ENCODE data around the gene NDUFA3. TPM values are rescaled to one million over a fixed set of nuclear protein-coding genes. Genes with fewer than 3 reads are reported as not detected.

NDUFA3 gene
- polyA plus RNA-seq, 2 of the 4 experiments (the other 2 are of a cell fraction): 43.5 to 190 TPM

GRCh38 chr19:54125713-54126112 lies 23.1 kb downstream of the NDUFA3 start (continued):
- TF ChIP-seq FOXS1 (CRISPR knock-in tag; IDR thresholded peaks at IDR 0.05) (no peak), POLR2AphosphoS2 (conservative IDR thresholded peaks at IDR 0.05; ENCODE audit: low read length) (no peak), USF2 (IDR thresholded peaks at IDR 0.05) (no peak), E2F6 (IDR thresholded peaks at IDR 0.05; ENCODE audit: borderline replicate concordance, low read depth) (no peak)

GRCh38 chr19:54127688-54128440 lies 25.2 kb downstream of the NDUFA3 start:
- FAIRE-seq: no peak
- DNase-seq (ENCODE audit: low read depth in 1 of 2, low spot score in 1 of 2): no peak
- ChIA-PET POLR2A (interaction anchor here (0.9 to 1.3 kb wide), 2 partner anchors 9 to 13 kb away, joined by 4 to 5 read pairs; partner anchors contain the start of genes CNOT3, PRPF31 and TFPT), CTCF (interaction anchor here (1.1 kb wide), 1 partner anchor 41 kb away, joined by 3 read pairs; no protein-coding TSS in a partner anchor)
- Histone ChIP-seq H3K4me2 (no peak overlapping the region), H3K9me3 (no peaks in the 10 kb centered on the region), H3K27ac (no peak overlapping the region), H3K4me1 (no peaks in the 10 kb centered on the region), H3K4me3 (no peak overlapping the region)
- TF ChIP-seq ELK1 (IDR thresholded peaks at IDR 0.05; ENCODE audit: low read depth, low read length): no peak
- no peak for TF ChIP-seq GATA3 (IDR thresholded peaks at IDR 0.05; ENCODE audit: borderline replicate concordance)
- no peak for TF ChIP-seq BHLHE40 (IDR thresholded peaks at IDR 0.05; ENCODE audit: low read depth, low read length)
- TF ChIP-seq ESRRA (IDR thresholded peaks at IDR 0.05; ENCODE audit: borderline replicate concordance, low read length): no peak
- no peak for TF ChIP-seq CEBPB (IDR thresholded peaks at IDR 0.05)
- no peak for TF ChIP-seq TP53 (CRISPR knock-in tag; IDR thresholded peaks at IDR 0.05)
- no peak for TF ChIP-seq PHF8 (IDR thresholded peaks at IDR 0.05; ENCODE audit: borderline replicate concordance, low read depth)
- no peak for TF ChIP-seq HDAC2 (IDR thresholded peaks at IDR 0.05)
- TF ChIP-seq MYC (IDR thresholded peaks at IDR 0.05; ENCODE audit: borderline replicate concordance, low read length): no peak
- TF ChIP-seq ZSCAN20 (CRISPR knock-in tag; IDR thresholded peaks at IDR 0.05): no peak
- TF ChIP-seq HEYL (CRISPR knock-in tag; IDR thresholded peaks at IDR 0.05): no peak
- no peak for TF ChIP-seq CBX2 (IDR thresholded peaks at IDR 0.05; ENCODE audit: borderline replicate concordance, low read depth)
- no peak for TF ChIP-seq KDM5A (IDR thresholded peaks at IDR 0.05)
- TF ChIP-seq FOSL2 (IDR thresholded peaks at IDR 0.05): no peak
- TF ChIP-seq FOSL2 (CRISPR knock-in tag; IDR thresholded peaks at IDR 0.05): no peak
- TF ChIP-seq JUN (IDR thresholded peaks at IDR 0.05): no peak
- no peak for TF ChIP-seq HOXB13 (CRISPR knock-in tag; IDR thresholded peaks at IDR 0.05; ENCODE audit: low read depth)
- no peak for ATAC-seq
- 91% methylated on average over 44 of the region's 44 CpGs for WGBS (ENCODE audit: missing lambda C conversion rate)

- WGBS (ENCODE audit: missing lambda C conversion rate): 91% methylated on average over 19 of the region's 20 CpGs
- no peak for ATAC-seq
- Histone ChIP-seq H3K27ac (no peak overlapping the region), H3K4me3 (no peak overlapping the region), H3K4me2 (no peak overlapping the region), H3K4me1 (no peaks in the 10 kb centered on the region), H3K9me3 (no peaks in the 10 kb centered on the region)
- ChIA-PET CTCF (no interaction called here), POLR2A (interaction anchor here (1.3 kb wide), 1 partner anchor 9 kb away, joined by 5 read pairs; the partner anchor contains the start of gene CNOT3)
- DNase-seq (ENCODE audit: low read depth in 1 of 2, low spot score in 1 of 2): no peak
- FAIRE-seq: no peak
- TF ChIP-seq USF2 (IDR thresholded peaks at IDR 0.05): no peak
- TF ChIP-seq NPAS2 (CRISPR knock-in tag; IDR thresholded peaks at IDR 0.05; ENCODE audit: borderline replicate concordance): no peak
- TF ChIP-seq JUN (IDR thresholded peaks at IDR 0.05): no peak
- TF ChIP-seq RAD21 (conservative IDR thresholded peaks at IDR 0.05 in 1 of 2, IDR thresholded peaks at IDR 0.05 in 1 of 2): no peak
- no peak for TF ChIP-seq NR3C1 (IDR thresholded peaks at IDR 0.05)
- no peak for TF ChIP-seq CHD4 (IDR thresholded peaks at IDR 0.05; ENCODE audit: borderline replicate concordance)
- TF ChIP-seq RCOR1 (IDR thresholded peaks at IDR 0.05; ENCODE audit: low read depth, low read length): no peak
- no peak for TF ChIP-seq ZSCAN20 (CRISPR knock-in tag; IDR thresholded peaks at IDR 0.05)
- no peak for TF ChIP-seq CBX8 (IDR thresholded peaks at IDR 0.05)
- TF ChIP-seq HOXA7 (CRISPR knock-in tag; IDR thresholded peaks at IDR 0.05): no peak
- no peak for TF ChIP-seq BCL3 (IDR thresholded peaks at IDR 0.05)
- no peak for TF ChIP-seq RNF2 (IDR thresholded peaks at IDR 0.05; ENCODE audit: borderline replicate concordance, low read depth)
- no peak for TF ChIP-seq MAX (IDR thresholded peaks at IDR 0.05)
- no peak for TF ChIP-seq SREBF2 (IDR thresholded peaks at IDR 0.05)
Observed at GRCh38 chr19:54128441-54128725, 25.7 kb downstream of the NDUFA3 start.
